ENCODE data around the gene MPO.
A peak's percentile ranks its signal among the peaks of the same experiment; 100 is the strongest.

MPO gene

DNA sequence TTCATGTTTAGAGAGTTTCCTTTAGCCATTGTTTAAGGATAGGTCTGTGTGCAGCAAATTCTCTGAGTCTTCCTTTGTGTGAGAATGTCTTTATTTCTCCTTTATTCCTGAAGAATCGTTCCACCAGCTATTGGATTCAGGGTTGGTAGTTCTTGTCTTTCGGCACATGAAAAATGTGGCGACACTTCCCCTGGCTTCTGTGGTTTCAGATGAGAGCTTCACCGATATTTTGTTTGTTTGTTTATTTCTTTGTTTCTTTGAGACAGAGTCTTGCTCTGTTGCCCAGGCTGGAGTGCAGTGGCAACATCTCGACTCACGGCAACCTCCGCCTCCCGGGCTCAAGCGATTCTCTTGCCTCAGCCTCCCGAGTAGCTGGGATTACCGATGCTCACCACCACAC, 18.6 kb downstream of the MPO start:
- DNase-seq, result no peak

DNA sequence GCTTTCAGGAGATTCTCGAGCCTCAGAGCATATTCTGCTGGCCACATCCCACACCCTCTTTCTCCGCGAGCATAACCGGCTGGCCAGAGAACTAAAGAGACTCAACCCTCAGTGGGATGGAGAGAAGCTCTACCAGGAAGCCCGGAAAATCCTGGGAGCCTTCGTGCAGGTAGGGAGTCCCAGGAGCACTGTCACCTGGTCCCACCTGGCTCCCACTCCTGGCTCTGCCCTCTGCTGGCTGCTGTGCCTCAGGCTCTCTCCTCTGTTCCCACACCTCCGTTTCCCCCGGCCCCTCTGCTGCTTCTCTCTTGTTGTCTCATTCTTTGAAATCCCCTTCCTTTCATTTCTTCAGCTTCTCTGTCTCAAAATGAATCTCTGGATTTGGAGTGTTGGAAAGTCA, 25.9 kb downstream of the MPO start:
- no peak for DNase-seq

DNA sequence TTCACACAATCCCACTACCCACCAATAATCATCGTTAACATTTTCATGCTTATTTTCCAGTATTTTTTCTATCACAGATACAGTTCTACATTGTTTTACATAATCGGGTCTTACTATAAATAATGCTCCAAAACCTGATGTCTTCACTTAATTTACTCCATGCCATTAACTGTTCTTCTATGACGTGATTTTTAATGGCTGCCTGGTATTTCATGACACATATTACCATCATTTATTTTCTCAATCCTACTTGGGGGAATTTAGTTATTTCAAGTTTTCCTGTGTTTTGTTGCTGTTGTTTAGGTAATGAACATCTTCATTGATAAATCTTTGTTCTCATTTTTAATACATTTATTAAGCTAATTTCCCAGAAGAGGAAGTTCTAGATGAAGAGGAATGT, 27.7 kb downstream of the MPO start:
- DNase-seq, result no peak

DNA sequence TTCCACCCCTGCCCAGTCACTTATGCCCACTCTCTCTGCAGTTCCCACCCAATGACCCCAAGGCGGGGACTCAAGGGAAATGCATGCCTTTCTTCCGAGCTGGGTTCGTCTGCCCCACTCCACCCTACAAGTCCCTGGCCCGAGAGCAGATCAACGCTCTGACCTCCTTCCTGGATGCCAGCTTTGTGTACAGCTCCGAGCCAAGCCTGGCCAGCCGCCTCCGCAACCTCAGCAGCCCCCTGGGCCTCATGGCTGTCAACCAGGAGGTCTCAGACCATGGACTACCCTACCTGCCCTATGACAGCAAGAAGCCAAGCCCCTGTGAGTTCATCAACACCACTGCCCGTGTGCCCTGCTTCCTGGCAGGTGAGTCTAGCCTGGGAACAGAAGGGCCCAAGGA, 28.6 kb downstream of the MPO start:
- DNase-seq, result no peak

DNA sequence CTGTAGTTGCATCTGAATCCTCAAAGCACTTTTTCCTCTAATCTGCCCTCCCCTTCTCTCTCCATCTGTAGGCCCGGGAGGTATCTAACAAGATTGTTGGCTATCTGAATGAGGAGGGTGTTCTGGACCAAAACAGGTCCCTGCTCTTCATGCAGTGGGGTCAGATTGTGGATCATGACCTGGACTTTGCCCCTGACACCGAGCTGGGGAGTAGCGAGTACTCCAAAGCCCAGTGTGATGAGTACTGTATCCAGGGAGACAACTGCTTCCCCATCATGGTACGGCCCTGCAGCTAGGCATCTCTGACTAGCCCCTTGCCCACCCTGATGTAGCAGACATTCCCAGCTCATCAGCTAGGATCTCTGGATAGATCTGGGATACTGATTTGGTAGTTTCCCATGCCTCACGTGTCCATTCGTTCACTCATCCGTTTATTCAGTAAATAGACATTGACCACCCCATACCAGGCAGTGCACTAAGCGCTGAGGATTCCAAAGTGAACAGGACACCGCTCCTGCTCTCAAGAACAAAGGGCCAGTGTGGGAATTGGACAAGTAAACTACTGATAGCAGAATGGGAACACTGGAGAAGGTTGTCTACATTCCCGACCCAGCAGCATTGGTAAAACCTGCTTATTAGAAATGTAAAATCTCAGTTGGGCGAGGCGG, 30.3 kb downstream of the MPO start:
- DNase-seq, result no peak

DNA sequence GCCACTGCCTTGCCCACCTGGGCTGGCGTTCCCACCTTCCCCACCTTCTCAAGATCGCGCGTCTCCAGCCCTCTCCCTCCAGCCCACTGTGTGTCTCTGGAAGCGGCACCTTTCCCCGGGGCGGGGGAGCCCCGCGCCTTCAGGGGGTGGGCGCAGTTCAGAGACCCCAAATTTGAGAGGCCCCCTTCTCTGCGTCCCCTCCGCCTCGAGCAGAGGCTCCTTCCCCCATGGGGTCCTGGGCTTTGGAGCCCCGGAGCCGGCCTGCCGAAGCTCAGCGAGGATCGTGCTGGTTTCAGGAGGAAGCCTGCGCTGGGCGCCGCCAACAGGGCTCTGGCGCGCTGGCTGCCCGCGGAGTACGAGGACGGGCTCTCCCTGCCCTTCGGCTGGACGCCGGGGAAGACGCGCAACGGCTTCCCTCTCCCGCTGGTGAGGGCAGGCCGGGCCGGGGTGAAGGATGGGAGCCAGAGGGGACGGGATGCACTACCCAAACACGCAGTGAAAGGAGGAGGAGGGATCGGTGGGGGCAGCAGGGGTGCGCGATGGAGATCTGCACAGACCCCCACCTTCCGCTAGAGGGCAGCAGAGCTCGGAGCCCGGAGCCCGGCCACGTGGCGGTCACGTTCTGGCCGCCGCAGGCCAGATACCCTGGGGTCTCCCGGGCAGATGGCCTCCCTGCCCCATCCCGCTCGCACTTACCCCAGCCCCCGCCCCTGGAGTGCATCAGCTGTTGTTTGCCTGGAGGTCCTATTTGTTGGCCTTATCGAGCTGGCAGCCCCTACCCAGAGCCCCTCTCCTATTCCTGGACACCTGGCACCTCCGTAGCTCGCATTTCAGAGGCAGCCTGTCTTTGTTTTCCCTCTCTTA, 31.2 kb downstream of the MPO start:
- DNase-seq, result peak; percentile 82

DNA sequence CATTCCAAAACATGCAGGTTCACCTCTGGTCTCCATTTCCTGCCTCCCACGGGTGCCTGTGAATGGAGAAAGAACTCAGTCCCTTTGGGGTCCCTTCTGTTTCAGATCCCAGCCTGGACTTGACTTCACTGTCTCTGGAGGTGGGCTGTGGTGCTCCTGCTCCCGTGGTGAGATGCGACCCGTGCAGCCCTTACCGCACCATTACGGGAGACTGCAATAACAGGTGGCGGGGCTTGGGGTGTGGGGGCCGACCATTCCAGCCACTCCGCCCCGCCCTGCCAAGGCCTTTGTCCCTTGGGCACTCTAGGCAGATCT, 31.8 kb downstream of the MPO start:
- DNase-seq, result no peak

DNA sequence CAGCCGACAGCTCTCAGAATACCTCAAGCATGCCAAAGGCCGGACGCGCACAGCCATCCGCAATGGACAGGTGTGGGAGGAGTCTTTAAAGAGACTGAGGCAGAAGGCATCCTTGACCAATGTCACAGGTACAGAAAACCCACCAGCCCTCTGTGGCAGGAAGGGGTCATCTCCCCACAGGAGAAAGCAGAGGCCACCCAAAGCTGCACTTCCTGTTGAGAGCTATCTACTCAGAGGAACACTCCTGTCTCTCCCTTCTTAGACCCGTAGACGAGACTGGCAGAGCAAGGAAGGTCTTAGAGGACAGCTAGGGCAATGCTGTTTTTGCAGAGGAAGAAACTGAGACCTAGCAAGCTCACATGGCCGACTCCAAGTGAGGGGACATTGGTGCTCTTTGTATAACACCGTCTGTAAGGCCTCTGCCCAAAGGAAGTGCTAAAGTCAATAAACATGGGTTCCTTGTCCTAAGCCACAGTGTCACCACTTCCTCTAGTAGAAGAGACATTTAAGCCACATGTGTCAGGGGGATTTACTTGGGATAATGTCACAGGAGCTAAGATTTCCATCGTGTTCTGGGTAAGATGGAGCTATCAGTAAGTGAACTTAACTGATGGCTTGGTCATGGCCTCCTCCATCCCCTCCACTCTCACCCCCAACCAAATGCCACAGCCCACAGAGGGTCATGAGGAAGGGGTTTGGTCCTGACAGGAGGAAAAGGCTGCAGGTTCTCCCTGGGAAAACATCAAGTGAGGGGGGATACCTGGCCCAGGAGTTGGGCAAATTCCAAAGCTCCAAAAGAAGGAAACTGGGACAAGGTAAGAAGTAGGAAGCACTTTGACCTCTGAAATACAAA, 33.0 kb downstream of the MPO start:
- DNase-seq, result no peak

DNA sequence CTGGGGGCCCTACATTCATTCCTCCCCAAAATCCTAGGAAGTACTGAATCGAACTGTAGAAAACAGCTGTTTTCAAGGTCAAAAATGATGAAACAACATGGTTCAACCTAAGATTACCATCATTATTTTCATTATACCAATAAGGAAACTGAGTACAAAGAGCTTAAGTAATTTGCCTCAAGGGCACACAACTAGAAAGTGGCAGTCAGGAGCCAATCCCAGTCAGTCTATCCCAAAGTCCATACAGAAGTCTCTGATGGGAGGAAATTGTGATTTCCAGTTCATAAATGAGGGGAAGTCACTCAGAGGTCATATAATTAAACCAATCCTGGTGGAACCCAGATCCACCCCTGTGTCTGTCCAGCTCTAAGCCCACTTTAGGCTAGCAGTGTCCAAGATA, 34.0 kb downstream of the MPO start:
- DNase-seq, result no peak

DNA sequence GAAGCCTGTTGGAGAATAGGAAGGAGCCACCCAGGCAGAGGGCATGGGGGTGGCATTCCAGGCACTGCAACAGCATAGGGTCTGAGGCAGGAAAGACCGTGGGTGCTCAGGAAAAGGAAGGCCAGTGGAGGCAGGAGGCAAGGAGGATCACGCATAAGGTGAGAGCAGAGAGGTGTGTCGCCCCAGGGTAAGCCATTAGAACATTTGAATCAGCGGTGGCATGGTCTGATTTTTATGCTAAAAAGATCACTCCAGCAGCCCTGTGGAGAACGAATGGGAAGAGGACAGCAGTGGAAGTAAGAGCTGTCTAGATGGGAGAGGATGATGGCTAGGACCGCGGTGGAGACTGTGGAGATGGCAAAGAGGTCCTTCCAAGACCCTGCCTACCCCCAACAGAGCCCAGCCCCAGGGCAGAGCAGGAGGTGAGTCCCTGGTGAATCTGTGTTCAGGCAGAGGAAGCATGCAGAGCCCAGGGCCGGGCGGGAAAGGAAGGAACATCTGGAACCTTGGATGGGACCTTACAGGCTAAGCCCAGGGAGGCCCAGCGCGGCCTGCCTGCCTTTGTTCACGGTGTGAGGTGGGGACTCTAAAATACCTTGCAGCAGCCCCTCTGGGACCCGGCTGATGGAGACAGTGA, 34.5 kb downstream of the MPO start:
- DNase-seq, result no peak

DNA sequence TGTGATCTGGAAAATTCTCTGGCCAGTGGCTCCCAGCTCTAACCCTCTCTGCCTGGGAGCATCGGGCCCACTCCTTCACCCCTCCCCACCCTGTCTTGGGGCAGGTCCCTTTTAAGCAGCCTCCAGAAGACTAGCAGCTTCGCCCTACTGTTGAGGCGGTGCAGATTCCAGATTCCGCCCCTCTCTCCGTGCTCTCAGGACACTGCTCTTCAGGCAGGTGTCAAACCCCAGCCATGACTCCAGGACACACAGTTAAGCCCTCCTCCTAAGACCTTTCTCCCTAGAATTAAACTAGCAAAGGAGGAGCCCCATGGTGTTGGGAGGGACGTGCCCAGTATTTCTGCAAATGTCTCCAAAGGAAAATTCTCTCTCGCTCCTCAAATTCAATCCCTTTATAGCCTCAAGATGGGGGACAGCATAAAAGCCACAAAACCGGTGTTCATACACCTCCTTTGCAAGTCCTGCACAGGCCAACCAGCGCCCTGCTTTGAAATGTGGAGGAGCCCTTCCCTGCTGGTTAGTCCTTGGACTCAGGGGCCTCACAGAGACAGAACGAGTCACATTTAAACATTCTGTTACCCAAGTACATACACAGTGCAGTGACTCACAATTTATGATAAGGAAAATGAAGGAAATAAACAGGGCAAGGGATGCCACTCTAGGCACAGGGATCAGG, 35.2 kb downstream of the MPO start:
- no peak for DNase-seq

DNA sequence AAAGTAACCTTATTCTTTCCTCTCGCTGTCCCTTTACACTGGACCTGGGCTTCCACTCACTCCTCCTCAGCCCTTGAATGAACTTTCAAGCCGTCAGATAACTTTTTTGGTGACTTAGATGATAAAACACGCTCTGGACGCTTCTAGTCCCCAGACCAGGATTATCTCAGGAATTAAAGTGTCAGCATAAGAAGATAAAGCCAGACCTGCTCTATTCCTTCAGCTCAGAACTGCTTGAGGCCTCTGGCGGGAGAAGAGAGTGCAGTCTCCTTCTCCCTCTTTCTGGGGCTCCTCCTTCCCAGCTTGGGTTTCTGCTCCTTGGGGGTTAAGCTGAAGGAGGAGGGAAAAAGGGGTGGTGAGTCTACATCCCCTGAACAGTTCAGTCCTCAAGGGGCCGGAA, 35.8 kb downstream of the MPO start:
- DNase-seq, result no peak

DNA sequence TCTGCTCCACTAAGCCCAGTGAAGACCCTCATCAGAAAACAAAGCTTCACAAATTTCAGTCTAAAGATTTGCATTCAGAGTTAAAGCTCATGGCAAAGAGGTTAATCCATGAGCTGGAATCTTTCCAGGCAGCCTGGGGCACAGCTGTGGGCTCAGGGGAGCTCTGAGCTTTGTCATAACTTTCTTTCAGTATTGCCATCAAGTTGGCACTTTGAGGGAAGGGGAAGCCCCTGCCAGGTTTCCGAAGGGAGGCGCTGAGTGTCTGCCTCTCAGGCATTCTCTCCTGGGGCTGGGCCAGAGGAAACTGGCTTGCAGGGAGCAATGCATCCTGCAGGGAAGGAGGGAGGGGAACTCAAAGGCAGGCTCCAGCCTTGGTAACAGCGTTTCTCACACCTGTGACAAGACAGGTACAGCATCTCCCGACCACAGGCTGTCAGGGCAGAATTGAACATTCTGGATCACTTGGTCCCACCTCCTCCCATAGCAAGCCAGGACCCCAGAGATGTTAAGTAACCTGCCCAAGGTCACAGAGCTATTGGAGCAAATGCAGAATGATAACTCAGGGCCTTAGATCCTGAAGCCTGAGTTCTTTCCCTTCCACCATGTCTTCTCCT, 38.5 kb downstream of the MPO start:
- DNase-seq, result peak; percentile 60

DNA sequence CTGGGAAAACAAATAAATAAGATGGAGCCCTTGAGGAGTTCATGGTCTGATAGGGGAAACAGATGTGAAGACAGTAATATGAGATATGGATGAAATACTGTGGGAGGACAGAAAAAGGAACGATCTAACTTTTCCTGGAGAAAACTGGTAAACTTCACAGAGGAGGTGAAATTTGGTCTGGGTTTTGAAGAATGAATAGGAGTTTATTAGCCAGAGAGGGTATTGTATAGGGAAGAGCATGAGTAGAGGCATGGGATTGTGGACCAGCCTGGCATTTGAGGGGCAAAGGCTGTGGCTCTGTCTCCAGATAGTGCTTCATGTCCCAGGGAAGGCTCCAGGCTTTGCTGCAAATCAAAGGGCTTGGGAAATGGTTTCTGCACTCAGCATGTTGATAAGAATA, 40.7 kb downstream of the MPO start:
- no peak for DNase-seq

DNA sequence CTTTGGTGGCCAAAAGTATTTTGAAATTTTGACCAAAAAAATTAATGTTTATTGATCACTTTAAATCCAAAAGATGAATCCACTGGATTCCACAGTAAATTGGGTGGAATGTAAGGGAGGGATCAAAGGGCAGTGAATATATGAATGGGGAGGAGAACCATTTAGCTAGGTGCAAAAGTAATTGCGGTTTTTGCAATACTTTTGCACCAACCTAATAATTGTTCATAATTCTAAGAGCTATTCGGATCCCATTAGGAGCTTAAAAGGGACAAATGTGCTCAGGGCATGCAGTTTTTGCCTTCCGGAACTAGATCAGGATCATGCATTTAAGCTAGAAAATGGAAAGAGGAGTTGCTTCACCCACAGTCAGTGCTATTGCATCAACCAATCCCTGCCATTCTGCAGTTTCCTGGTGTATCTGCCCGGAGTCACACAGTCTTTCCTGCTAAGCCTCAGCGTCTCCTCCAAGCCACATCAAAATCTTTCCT, 42.5 kb downstream of the MPO start, which contains the start of gene LPO:
Gene LPO (plus strand): TSS at position 438 of the 488 bp plus-strand sequence. CDS start 4,396 bp downstream, outside the sequence.
- no peak for DNase-seq

DNA sequence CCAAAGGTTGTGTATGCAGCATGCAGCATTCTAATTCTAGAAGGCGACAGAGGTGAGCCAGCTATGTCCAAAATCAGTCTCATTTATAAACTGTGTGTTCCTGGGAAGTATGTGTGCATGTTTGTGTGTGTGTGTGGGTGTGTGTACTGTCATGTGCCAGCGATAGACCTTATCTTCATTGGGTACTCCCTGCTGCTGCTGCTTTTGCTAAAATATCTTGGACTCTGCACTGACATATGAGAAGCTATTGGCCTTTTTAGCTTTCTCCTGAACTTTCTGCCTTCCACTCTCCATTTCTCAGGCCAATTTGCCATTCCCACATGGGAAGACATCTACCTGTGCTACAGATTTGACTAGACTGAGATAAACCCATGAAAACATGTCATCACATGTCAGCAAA, 44.3 kb downstream of the MPO start:
- no peak for DNase-seq

DNA sequence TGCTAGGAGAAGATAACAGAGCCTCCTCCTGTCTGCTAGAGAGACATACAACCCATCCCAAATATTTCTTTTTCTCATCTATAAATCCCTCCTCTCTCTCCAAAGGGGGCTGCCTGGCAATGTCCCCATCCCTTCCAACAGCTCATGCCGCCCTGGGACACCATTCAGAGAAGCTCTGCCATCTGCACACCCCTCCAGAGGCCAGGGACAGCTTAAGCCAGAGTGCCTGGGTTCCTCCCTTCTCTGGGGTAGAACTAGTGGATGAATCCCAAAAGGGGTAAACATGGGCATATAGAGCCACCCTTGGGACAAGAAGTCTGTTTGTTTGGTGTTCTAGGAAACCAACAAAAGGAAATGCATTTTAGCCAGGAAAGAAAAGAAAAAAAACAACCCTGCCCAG, 44.9 kb downstream of the MPO start:
- DNase-seq, result no peak

DNA sequence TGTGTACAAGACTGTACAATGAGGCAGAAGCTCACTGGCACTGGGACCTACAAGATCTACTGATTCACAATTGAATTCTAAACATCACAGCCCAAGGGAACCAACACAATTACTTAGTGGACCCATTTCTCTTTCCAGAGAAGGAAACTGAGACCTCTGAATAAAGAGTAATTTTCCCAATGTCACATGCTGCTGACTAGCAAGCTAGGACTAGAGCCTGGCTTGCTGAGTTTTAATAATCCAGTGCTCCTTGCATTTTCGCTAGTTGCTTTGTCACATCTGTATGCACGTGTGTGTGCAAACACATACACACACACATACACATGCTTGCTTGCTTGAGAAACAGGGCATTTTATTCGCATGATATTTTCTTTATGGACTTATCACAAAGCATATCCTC, 46.2 kb downstream of the MPO start:
- no peak for DNase-seq

DNA sequence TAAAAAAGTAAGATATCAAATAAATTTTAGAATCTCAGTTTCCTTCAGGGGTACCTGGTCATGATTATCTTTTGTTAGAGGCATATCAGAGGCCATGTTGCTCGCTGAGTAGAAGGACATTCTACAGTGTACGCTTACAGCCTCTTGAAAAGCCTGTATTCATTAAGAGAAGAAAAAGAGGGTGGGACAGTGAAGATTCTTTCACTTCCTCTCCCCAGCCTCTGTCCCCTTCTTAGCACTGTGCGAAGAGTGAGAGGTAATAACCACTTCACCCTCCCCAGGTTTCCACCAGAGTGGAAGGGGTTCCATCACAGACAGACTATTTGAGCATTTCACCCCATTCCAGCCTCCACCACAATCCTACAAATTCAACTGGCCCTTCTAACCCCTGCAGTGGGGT, 47.2 kb downstream of the MPO start:
- no peak for DNase-seq

DNA sequence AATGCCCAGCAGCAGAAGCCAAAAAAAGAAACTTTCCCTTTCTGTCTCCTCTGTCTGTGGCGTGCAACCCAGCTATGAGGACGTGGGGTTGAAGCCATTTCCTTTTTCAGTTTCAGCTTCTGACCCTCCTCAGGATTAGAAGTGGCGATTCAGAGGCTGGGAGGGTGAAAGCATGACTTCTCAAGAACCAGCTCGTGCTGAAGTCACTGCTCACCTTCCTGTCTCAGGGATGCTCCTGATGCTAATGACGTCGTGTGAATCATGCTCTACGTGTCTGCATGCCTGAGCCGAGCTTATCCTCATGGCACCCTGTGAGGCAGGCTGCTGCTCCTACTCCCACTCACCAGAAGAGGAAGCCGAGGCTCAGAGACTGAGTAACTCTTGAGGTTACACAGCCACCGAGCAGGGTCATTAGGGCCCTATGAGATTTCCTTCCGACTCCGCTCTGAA, 48.0 kb downstream of the MPO start:
- peak; percentile 70 for DNase-seq

DNA sequence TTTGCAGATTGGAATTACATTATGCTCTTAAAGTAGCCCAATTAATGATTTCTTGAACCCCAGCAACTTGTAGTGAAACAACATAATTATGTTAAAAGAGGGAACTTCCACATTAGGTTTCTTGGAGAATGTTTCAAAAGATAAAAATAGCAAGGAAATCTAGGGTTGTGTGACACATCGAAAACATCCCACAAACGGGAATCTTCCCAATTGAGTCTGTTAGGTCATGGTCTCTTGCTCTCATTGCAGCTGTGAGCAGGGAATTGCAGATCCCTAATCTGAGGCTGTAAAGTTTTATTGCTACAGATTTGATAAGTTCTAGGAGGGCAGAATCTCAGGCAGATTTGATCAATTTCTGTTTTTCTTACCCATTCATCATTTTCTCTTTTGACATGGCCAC, 49.1 kb downstream of the MPO start:
- DNase-seq, result no peak

DNA sequence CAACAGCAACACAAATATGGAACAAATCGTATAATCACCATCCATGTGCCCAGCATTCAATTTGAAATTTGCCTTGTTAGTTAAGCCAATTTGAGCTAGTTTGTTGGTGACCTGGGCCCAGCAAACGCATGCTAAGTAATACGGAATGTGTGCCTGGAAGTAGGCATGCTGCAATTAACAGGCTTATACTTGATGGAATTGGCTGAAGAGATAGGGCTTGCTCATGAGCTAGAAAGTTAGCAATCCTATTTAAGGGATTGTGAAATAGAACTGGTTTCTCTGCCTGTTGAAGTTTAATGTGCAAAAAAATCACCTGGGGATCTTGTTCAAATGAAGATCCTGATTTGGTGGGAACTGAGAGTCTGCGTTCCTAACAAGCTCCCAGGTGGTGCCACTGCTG, 50.9 kb downstream of the MPO start:
- no peak for DNase-seq
